ENCODE data around the gene GIPC2.
"Not testable (repeated sequence)": the region's sequence is repeated elsewhere in the genome, so short reads cannot be mapped to it uniquely, and the experiment has no call there.

GIPC2 gene

GRCh38 chr1:78081980-78082860 is 36.5 kb downstream of the GIPC2 start:
- Histone ChIP-seq H3K4me3 (replicated peaks; ENCODE audit: insufficient read depth, low read length) (no peak overlapping the region), H3K27me3 (ENCODE audit: insufficient read depth, poor library complexity, severe bottlenecking) (no peaks in the 10 kb centered on the region), H3K27ac (replicated peaks) (no peak overlapping the region)
- TF ChIP-seq GABPA (IDR thresholded peaks at IDR 0.05; ENCODE audit: low read depth): no peak
- TF ChIP-seq, protein P1, sequence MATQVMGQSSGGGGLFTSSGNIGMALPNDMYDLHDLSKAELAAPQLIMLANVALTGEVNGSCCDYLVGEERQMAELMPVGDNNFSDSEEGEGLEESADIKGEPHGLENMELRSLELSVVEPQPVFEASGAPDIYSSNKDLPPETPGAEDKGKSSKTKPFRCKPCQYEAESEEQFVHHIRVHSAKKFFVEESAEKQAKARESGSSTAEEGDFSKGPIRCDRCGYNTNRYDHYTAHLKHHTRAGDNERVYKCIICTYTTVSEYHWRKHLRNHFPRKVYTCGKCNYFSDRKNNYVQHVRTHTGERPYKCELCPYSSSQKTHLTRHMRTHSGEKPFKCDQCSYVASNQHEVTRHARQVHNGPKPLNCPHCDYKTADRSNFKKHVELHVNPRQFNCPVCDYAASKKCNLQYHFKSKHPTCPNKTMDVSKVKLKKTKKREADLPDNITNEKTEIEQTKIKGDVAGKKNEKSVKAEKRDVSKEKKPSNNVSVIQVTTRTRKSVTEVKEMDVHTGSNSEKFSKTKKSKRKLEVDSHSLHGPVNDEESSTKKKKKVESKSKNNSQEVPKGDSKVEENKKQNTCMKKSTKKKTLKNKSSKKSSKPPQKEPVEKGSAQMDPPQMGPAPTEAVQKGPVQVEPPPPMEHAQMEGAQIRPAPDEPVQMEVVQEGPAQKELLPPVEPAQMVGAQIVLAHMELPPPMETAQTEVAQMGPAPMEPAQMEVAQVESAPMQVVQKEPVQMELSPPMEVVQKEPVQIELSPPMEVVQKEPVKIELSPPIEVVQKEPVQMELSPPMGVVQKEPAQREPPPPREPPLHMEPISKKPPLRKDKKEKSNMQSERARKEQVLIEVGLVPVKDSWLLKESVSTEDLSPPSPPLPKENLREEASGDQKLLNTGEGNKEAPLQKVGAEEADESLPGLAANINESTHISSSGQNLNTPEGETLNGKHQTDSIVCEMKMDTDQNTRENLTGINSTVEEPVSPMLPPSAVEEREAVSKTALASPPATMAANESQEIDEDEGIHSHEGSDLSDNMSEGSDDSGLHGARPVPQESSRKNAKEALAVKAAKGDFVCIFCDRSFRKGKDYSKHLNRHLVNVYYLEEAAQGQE (IDR thresholded peaks at IDR 0.05; ENCODE audit: insufficient replicate concordance, low read depth): no peak
- no peak for TF ChIP-seq SPI1 (IDR thresholded peaks at IDR 0.05; ENCODE audit: borderline replicate concordance, low read depth)
- no peak for TF ChIP-seq POLR2AphosphoS5 (IDR thresholded peaks at IDR 0.05; ENCODE audit: low read depth)
- TF ChIP-seq, protein P2, sequence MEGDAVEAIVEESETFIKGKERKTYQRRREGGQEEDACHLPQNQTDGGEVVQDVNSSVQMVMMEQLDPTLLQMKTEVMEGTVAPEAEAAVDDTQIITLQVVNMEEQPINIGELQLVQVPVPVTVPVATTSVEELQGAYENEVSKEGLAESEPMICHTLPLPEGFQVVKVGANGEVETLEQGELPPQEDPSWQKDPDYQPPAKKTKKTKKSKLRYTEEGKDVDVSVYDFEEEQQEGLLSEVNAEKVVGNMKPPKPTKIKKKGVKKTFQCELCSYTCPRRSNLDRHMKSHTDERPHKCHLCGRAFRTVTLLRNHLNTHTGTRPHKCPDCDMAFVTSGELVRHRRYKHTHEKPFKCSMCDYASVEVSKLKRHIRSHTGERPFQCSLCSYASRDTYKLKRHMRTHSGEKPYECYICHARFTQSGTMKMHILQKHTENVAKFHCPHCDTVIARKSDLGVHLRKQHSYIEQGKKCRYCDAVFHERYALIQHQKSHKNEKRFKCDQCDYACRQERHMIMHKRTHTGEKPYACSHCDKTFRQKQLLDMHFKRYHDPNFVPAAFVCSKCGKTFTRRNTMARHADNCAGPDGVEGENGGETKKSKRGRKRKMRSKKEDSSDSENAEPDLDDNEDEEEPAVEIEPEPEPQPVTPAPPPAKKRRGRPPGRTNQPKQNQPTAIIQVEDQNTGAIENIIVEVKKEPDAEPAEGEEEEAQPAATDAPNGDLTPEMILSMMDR (IDR thresholded peaks at IDR 0.05; ENCODE audit: insufficient read depth, low read length): no peak
- DNase-seq (ENCODE audit: low read depth in 1 of 2, low spot score in 1 of 2): no peak

GRCh38 chr1:78084639-78085038 is 38.9 kb downstream of the GIPC2 start:
- not testable (repeated sequence) for H3K4me3 ChIP-seq (replicated peaks; ENCODE audit: insufficient read depth, low read length); DNase-seq (ENCODE audit: low read depth in 1 of 2, low spot score in 1 of 2); H3K27me3 ChIP-seq (ENCODE audit: insufficient read depth, poor library complexity, severe bottlenecking); H3K27ac ChIP-seq (replicated peaks)
- TF ChIP-seq SPI1 (IDR thresholded peaks at IDR 0.05; ENCODE audit: borderline replicate concordance, low read depth): peak; percentile 51; the same call in 1 of the 2 replicates

DNA sequence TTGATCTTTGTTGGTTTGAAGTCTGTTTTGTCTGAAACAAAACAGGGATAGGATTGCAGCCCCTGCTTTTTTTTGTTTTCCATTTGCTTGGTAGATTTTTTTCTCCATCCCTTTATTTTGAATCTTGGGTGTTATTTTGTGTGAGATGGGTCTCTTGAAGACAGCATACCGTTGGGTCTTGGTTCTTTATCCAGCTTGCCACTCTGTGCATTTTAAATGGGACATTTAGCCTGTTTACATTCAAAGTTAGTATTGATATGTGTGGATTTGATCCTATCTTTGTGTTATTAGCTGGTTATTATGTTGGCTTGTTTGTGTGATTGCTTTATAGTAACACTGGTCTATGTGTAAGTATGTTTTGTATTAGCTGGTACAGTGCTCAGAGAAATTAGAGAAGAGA is 40.9 kb downstream of the GIPC2 start:
- H3K27ac ChIP-seq (replicated peaks): no peak overlapping the region
- DNase-seq (ENCODE audit: low read depth in 1 of 2, low spot score in 1 of 2): no peak
- H3K27me3 ChIP-seq (ENCODE audit: insufficient read depth, poor library complexity, severe bottlenecking): no peaks in the 10 kb centered on the region
- TF ChIP-seq, protein P2 (IDR thresholded peaks at IDR 0.05; ENCODE audit: insufficient read depth, low read length): no peak
- H3K4me3 ChIP-seq (replicated peaks; ENCODE audit: insufficient read depth, low read length): no peak overlapping the region

GRCh38 chr1:78088015-78088414 is 42.2 kb downstream of the GIPC2 start:
- Histone ChIP-seq H3K27me3 (ENCODE audit: insufficient read depth, poor library complexity, severe bottlenecking) (no peaks in the 10 kb centered on the region), H3K27ac (replicated peaks) (no peak overlapping the region), H3K4me3 (replicated peaks; ENCODE audit: insufficient read depth, low read length) (no peak overlapping the region)
- peak in 1 of 2 experiments; percentile 18 for DNase-seq (ENCODE audit: low read depth in 1 of 2, low spot score in 1 of 2)
- TF ChIP-seq, protein P1 (IDR thresholded peaks at IDR 0.05; ENCODE audit: insufficient replicate concordance, low read depth): no peak
- TF ChIP-seq, protein P2 (IDR thresholded peaks at IDR 0.05; ENCODE audit: insufficient read depth, low read length): no peak
- TF ChIP-seq GABPA (IDR thresholded peaks at IDR 0.05; ENCODE audit: low read depth): no peak
